Pons (tissue), 1 donor: ENCODE measurements around the gene TSPEAR.
"Not testable (repeated sequence)": the region's sequence is repeated elsewhere in the genome, so short reads cannot be mapped to it uniquely, and the experiment has no call there.

Experiments
- DNase-seq: peaks from one replicate; pipeline ENCODE4 v3.0.0-alpha.2; 2016; ENCODE audit warnings: low spot score

TSPEAR gene

DNA sequence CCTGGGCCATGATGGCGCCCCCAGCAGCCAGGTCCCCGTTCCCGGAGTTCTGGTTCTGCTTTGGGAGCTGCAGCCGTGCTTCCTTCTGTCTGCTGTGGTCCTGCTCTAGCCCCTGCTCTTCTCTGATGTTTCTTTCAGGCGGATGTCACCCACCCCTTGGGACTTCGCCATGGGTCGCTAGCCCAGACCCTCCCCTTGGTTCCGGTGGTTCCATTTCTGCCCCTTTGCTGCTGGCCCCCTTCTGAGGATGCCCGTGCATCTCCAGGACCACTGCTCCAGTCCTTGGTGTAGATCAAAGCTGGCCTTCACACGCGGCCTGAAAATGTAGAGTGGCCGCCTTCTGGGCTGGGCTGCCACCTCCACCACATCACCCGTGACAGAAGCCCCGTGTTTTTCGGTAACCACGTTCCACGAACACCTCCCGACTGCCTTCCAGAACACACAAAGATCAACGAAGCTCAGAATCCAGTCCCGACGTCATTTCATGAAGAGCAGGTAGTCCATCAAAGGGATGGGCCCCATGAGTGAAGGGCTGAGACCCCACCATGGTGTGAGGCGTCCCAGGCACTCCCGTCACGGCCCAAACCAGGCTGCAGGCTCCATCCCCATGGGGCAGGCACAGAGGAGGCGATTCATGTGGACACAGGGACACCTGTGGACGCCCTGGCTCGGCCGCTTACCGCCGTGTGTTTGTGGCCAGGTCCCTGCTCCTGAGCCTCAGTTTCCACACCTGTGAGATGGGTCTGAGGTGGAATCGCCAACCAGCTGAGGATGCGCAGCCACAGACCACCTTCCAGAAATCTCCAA is 195.8 kb downstream of the TSPEAR start:
- no peak for DNase-seq

GRCh38 chr21:44514746-44515358 is 196.5 kb downstream of the TSPEAR start:
- no peak for DNase-seq

- DNase-seq: no peak
Measured at GRCh38 chr21:44514218-44514520, 197.2 kb downstream of the TSPEAR start.

DNA sequence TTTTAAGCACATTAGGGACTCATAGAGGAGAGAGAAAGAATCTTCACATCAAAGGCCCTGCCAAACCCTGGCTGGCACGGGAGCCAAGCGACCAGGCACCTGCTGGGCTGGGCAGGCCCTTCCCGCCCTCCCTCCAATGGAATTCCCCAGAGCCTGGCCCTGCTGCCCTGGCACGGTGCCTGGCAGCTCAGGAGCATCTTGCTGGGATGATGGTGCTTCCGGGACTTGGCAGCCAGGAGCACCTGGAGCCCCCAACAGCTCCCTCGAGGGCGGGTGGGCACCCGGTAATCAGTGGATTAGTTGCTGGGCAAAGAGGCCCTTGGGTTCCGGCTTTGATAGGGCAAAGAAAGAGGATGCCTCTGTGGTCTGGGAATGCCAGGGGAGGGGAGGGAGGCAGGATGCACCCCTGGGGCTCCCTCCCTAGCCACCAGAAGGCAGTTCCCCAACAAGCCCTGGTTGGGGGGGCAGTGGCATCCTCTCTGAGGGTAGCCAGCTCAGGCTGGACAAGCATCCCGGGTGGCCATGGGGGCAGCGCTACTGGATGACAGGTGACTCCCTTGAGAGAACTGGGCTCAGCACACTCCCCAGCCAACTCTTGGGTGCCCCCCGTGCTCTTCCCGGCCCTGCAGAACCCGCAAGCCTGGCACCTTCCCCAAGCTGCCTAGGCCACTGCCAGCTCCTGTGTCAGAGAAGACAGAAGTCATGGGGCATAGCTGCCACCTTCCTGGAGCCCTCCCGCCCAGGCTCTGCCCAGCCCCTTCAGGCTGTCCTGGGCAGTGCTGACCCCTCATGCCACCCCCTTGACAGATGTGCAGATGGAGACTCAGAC is 197.8 kb downstream of the TSPEAR start:
- no peak for DNase-seq

DNA sequence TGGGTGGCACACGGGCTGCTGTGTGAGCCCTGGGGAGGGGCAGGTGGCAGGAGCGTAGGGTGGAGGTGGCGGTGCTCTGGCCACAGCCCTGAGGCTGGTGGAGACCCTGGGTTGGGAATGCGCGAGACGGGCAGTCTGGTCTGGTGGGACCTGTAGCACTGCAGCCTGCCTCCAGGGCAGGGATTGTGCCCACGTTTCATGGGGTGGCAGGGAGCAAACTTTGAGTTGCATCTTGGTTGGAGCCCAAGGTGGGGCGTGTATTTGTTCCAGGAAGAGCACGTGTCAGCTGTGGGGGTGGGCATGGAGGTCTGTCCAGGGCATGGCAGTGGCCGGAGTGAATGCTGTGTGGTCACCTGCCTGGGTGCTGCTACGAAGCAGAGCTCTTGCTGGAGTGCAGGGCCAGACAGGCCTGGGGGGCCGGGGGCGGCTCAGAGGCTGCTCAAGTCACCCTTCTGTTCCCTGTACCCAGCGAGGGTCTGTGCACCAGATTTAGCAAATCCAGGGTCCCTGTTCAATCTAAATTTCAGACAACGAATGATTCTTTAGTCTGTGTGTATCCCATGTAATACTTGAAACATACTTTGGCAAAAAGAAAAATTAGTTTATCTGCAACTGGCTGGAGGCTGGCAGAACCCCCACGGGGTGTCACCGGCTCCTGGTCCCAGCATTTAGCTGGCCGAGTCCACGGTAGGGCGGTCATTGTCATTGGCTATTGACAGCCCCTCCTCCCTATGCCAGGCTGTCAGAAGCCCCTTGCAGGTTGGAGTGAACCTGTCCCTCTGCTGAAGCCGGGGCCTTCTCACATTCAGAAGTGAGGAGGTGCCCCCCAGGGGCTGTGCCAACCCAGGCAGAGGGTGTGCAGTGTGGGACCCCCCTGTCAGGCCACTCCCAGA is 198.6 kb downstream of the TSPEAR start:
- no peak for DNase-seq

- DNase-seq: no peak
Measured at GRCh38 chr21:44511938-44512275, 199.5 kb downstream of the TSPEAR start.

DNA sequence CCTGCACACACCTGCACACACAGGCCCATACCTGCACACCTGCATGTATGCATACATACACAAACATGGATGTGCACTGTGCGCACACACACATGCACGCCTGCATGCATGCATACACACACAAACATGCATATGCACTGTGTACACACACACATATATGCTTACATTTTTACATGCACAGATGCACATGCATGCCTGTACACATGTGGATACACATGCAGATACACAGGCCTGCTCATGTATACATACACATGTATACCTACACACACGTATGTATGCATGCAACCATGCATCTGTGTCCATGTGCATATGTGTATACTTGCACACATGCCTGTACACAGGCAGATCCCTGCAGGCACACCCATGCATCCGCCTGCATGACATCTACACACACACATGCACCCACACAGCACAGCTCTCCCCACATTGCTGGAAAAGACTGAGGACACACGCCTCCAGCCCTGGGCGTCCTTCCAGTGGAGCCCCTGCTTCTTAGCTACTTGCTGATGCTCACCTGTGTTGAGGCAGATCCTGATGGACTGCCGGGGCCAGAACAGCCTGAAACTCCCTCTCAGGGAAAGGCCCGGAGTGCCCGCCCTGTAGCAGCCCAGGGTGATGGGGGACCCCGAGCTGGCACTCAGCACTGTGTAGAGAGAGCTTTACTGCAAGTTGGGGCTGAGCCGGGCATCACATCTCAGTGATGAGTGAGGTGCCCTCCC is 200.0 kb downstream of the TSPEAR start:
- no peak for DNase-seq

DNA sequence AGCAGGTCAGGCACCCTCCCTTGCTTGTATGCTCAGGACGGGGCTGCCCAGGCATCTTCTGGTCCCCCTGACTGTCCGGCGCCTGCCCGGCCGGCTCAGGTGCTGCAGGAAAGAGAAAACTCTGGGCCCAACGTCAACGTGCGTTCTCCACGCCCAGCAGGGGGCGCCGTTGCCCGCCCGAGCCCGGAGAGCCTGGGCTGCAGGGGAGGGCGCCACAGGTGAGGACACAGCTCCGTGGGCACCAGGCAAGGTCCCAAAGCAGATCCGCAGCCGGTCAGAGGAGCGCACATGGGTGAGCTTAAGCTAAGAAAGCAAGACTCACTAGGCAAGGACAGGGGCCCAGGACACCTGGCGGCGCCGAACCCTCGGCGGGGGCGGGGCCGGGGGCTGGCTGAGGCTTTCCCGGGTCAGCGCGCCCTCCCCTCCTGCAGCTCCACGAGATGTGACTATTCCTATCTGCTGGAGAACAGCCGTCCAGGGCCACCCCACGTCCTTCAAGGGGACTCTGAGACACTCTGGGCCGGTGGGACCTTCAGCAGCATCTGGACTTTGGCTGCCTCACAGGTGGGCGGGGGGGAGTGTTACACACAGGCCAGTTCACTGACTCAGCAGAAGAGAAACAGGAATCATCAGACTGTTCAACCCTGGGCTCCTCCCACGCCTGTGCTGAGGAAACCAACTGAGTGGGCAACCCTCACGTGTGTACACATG is 200.7 kb downstream of the TSPEAR start:
- no peak for DNase-seq

DNA sequence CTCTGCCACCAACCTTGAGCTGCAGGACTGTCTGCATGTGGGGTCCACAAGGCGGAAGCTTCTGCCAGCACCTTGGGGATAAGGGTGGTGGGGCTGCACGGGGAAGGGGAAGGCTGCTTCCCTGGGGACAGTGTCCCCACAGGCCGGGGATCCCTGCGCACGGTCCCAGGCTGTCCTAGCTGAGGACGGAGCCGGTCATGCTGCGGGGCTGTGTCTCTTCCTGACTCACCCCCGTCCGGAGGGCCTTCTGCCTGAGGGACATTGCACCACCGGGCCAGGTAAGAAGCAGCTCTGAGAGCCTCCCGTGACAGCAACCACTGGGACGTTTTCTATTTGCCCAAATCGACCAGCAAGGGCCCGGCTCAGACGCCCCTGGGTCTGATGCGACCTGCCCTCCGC is 201.3 kb downstream of the TSPEAR start:
- DNase-seq: no peak

DNA sequence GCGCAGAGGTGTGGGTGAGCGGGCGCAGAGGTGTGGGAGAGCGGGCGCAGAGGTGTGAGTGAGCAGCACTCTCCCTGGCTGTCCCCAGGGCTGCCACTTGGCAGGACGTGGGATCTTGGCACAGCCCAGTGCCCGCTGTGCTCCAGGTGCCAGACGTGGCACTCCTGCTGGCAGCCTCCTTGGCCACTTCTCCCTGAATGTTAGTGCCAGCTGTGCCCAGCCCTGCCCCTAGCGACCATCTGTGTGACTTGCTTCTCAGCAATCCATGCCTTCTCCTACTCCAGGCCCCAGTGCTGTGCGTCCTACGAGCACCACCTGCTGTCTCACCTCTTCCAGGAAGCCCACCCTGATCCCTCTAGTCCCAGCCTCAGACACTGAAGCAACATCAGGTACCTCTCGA is 201.8 kb downstream of the TSPEAR start:
- DNase-seq: peak; percentile 7

DNA sequence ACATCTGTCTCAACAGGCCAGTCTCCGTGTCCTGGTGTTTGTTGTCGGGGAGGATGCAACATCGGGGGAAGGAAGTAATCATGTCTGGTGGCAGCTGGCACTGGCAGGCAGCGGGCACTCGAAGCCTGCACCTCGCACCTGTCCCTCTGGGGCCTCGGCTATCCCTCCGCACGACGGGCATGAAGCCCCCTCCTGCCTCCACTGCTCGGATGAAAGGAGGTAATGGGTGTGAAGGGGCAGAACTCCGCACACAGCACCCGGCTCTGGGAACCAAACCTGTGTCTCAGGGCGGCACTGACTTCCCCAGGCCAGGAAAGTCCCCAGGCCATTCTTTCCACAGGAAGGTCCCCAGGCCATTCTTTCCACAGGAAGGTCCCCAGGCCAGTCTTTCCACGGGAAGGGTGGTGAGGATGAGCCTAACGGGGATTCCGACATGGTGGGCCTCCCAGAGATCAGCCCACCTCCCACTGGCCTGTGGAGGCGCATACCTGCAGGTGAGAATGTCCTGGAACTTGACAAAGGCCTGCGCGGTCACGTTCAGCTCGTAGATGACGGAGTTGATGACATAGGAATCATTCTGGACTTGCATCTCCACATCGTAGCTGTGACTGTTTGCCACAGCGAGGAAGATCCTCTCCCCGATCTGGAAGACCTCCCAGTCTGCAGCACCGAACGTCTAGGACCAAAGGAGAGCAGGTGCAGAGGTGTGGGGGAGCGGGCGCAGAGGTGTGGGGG is 202.5 kb downstream of the TSPEAR start:
- DNase-seq: no peak

- DNase-seq: no peak
Measured at GRCh38 chr21:44508426-44508710, 203.0 kb downstream of the TSPEAR start.

- DNase-seq: no peak
Measured at GRCh38 chr21:44507673-44508425, 203.5 kb downstream of the TSPEAR start.

- no peak for DNase-seq
Measured at GRCh38 chr21:44506279-44507255, 204.8 kb downstream of the TSPEAR start.

GRCh38 chr21:44505673-44506278 is 205.6 kb downstream of the TSPEAR start:
- DNase-seq: peak; percentile 6

DNA sequence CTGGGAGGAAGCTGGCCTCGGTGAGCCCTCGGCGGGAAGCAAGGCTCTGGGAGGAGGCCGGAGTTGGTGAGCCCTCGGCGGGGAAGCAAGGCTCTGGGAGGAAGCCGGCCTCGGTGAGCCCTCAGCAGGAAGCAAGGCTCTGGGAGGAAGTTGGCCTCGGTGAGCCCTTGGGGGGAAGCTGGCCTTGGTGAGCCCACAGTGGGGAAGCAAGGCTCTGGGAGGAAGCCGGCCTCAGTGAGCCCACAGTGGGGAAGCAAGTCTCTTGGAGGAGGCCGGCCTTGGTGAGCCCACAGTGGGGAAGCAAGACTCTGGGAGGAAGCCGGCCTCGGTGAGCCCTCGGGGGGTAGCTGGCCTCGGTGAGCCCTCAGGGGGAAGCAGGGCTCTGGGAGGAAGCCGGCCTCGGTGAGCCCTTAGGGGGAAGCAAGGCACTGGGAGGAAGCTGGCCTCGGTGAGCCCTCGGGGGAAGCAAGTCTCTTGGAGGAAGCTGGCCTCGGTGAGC is 207.4 kb downstream of the TSPEAR start:
- DNase-seq: no peak

- not testable (repeated sequence) for DNase-seq
Measured at GRCh38 chr21:44503006-44503889, 208.1 kb downstream of the TSPEAR start.
